Measurements from ENCODE around the gene C1QTNF1. TPM values are rescaled to one million over a fixed set of nuclear protein-coding genes. Genes with fewer than 3 reads are reported as not detected.
A peak's percentile ranks its signal among the peaks of the same experiment; 100 is the strongest.

C1QTNF1 gene
- total and polyA plus RNA-seq, 4 donors, result 7.4 to 84.5 (median 30.0) TPM

DNA sequence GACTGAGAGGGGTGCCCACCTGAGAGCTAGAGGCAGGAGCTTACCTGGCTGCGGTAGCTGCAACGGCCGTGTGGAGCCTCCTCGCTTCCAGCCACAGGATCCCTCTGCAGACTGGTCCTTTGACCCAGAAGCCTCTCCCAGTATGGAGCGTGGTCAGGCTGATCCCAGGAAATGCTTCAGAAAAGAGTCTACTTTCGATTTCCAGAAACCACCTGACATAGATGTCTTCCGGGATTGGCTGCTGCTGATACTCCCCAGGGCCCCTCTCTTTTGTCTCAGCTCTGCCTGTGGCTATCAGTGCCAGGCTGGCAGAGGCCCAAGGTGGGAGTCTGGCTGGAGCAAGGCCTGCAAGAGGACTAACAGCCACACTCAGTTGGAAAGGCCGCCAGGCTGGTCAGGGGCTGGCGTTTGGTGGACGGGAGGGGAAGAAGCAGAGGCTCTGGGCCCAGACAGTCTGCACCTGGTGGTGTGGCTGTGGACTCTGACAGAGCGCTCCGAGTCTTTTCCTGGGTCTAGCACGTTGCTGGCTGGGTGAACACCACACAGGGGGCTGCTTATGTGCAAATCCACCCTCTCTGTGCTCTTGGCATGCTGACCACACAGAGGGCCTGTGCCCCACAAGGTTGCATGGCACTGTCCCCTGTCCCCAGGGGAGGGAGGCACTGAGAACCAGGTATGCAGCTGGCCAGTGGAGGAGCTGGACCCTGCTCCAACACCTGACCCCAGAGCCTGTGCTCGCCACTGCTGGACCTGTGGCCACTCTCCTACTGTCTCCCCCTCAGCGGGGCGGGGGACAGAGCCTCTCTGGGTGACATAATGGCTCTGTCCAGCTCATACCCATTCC is 44.0 kb upstream of the C1QTNF1 start, which contains the start of gene LGALS3BP:
TSS of gene LGALS3BP (minus strand) at position 144 of the 844 bp plus-strand sequence. CDS start 2,732 bp downstream, outside the sequence.
- peak within 1 kb of the TSS; percentile 34 for H3K4me3 ChIP-seq
- H3K9ac ChIP-seq (ENCODE audit: insufficient read depth in 1 of 2, low read length in 2 of 2), result peak within 1 kb of the TSS; percentile 17 to 49
- WGBS, 2 donors, result 51 to 68% methylated on average over 16 of the region's 16 CpGs
- peak; percentile 78 for ATAC-seq (ENCODE audit: insufficient read depth, low FRiP score)
- no peaks in the 10 kb centered on the region for H3K9me3 ChIP-seq (ENCODE audit: control insufficient read depth in 4 of 4, insufficient read depth in 3 of 4, low read length in 3 of 4)
- no peaks in the 10 kb centered on the region for H3K27me3 ChIP-seq (ENCODE audit: control insufficient read depth in 3 of 3, insufficient read depth in 3 of 3, low read length in 2 of 3)
- TF ChIP-seq, protein P1, sequence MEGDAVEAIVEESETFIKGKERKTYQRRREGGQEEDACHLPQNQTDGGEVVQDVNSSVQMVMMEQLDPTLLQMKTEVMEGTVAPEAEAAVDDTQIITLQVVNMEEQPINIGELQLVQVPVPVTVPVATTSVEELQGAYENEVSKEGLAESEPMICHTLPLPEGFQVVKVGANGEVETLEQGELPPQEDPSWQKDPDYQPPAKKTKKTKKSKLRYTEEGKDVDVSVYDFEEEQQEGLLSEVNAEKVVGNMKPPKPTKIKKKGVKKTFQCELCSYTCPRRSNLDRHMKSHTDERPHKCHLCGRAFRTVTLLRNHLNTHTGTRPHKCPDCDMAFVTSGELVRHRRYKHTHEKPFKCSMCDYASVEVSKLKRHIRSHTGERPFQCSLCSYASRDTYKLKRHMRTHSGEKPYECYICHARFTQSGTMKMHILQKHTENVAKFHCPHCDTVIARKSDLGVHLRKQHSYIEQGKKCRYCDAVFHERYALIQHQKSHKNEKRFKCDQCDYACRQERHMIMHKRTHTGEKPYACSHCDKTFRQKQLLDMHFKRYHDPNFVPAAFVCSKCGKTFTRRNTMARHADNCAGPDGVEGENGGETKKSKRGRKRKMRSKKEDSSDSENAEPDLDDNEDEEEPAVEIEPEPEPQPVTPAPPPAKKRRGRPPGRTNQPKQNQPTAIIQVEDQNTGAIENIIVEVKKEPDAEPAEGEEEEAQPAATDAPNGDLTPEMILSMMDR (IDR thresholded peaks at IDR 0.05; ENCODE audit: control extremely low read depth, extremely low read depth), result no peak
- H3K4me1 ChIP-seq (ENCODE audit: control insufficient read depth in 5 of 5, insufficient read depth in 5 of 5, low read length in 5 of 5), result peaks cover 9 to 47% (median 17%) of the 10 kb centered on the region in 5 donors
- peak; percentile 85 to 91 (median 87) for DNase-seq
- peak within 1 kb of the TSS; percentile 78 to 83 for H3K27ac ChIP-seq (ENCODE audit: low read depth in 1 of 2, low read length in 1 of 2)
- H3K36me3 ChIP-seq (ENCODE audit: control insufficient read depth in 4 of 4, insufficient read depth in 4 of 4, low read length in 4 of 4), result peaks cover 0 to 1% (median 0%) of the 10 kb centered on the region in 4 donors

DNA sequence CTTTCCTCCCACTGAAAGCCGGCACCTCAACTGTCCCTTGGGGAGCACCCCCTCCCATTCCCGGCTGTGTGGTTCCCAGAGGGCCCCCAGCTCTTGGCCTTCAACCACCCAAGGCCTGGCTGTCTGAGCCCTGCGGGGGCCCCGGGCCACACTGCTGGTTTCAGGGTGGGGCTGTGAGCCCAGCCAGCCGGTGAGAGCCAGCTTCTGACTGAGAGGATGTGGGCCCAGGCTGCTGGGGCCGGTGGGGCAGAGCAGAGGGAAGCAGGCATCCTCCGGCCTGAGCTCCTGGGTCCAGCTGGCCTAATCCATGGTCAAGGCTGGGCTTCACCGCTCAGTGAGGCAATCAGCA is 43.4 kb upstream of the C1QTNF1 start:
- 83 to 87% methylated on average over 8 of the region's 8 CpGs for WGBS, 2 donors
- Histone ChIP-seq H3K4me3 (no peak overlapping the region), H3K27me3 (ENCODE audit: control insufficient read depth in 3 of 3, insufficient read depth in 3 of 3, low read length in 2 of 3) (no peaks in the 10 kb centered on the region), H3K4me1 (ENCODE audit: control insufficient read depth in 5 of 5, insufficient read depth in 5 of 5, low read length in 5 of 5) (peaks cover 8 to 43% (median 16%) of the 10 kb centered on the region in 5 donors), H3K9ac (ENCODE audit: insufficient read depth in 1 of 2, low read length in 2 of 2) (no peak overlapping the region), H3K9me3 (ENCODE audit: control insufficient read depth in 4 of 4, insufficient read depth in 3 of 4, low read length in 3 of 4) (no peaks in the 10 kb centered on the region), H3K36me3 (ENCODE audit: control insufficient read depth in 4 of 4, insufficient read depth in 4 of 4, low read length in 4 of 4) (peaks cover 0 to 1% (median 0%) of the 10 kb centered on the region in 4 donors), H3K27ac (ENCODE audit: low read depth in 1 of 2, low read length in 1 of 2) (peak overlapping the region in 1 of 2 donors; percentile 83)
- DNase-seq (no peak), ATAC-seq (ENCODE audit: insufficient read depth, low FRiP score) (no peak)
- TF ChIP-seq, protein P1 (IDR thresholded peaks at IDR 0.05; ENCODE audit: control extremely low read depth, extremely low read depth), result no peak

DNA sequence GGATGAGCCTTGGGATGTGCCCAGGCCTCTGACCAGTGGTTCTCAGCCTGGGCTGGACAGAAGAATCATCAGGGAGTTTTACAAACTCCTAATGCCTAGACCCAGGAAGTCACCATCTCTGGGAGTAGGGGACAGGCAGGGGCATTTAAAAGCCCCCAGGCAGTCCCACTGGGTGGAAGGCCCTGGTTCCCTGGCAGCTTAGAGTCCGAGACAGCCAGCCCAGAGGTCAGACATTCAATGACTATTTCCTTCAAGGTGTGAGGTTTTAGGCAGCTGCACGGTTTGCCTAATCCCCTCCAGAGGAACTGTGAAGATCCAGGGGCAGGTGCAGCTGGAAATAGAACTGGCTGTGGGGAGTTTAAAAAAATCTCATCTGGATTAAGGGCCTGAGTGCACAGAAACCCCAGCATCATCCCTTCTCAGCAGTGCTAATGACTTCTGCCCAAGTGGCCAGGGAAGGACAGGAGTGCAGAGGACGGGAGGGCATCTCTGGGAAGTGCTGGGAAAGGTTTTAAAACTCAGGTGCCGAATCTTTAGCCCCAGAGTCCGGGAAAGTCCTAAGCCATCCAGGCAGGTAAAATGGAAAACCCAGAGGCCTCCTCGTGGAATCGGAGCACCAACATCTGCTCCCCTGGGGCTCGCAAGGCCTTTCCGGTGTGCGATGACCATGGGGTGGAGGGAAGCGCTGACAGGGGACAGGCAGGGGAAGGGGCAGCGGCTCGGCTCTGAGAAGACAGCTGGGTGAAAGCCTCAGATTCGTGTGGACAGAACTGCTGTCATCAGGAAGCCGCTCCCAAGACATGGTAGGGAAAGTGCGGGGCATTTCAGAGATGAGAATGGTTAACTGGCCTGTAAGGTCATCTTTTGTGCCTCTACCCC is 42.7 kb upstream of the C1QTNF1 start:
- Histone ChIP-seq H3K9me3 (ENCODE audit: control insufficient read depth in 4 of 4, insufficient read depth in 3 of 4, low read length in 3 of 4) (no peaks in the 10 kb centered on the region), H3K4me3 (no peak overlapping the region), H3K4me1 (ENCODE audit: control insufficient read depth in 5 of 5, insufficient read depth in 5 of 5, low read length in 5 of 5) (peaks cover 9 to 37% (median 14%) of the 10 kb centered on the region in 5 donors), H3K27me3 (ENCODE audit: control insufficient read depth in 3 of 3, insufficient read depth in 3 of 3, low read length in 2 of 3) (no peaks in the 10 kb centered on the region), H3K27ac (ENCODE audit: low read depth in 1 of 2, low read length in 1 of 2) (no peak overlapping the region), H3K36me3 (ENCODE audit: control insufficient read depth in 4 of 4, insufficient read depth in 4 of 4, low read length in 4 of 4) (peaks cover 0 to 1% (median 0%) of the 10 kb centered on the region in 4 donors), H3K9ac (ENCODE audit: insufficient read depth in 1 of 2, low read length in 2 of 2) (no peak overlapping the region)
- no peak for ATAC-seq (ENCODE audit: insufficient read depth, low FRiP score)
- no peak for DNase-seq
- WGBS, 2 donors, result 87 to 88% methylated on average over 16 of the region's 16 CpGs
- TF ChIP-seq, protein P1 (IDR thresholded peaks at IDR 0.05; ENCODE audit: control extremely low read depth, extremely low read depth), result no peak
